B cell (primary cell): ENCODE results near the gene HNRNPU.

Experiments used
- EZH2 ChIP-seq: IDR thresholded peaks from 2 replicates; pipeline ENCODE4 v1.6.1; 2012; ENCODE audit warnings: borderline replicate concordance, low read depth, mild to moderate bottlenecking, moderate library complexity, low read length; ENCODE audit not compliant: insufficient read depth, poor library complexity, severe bottlenecking
- TF ChIP-seq, protein P1 (sequence below): fragments of 200-600 bp; IDR thresholded peaks from one replicate; pipeline ENCODE4 v1.8.0; 2022; ENCODE audit warnings: antibody characterized with exemption, mild to moderate bottlenecking

DNA sequence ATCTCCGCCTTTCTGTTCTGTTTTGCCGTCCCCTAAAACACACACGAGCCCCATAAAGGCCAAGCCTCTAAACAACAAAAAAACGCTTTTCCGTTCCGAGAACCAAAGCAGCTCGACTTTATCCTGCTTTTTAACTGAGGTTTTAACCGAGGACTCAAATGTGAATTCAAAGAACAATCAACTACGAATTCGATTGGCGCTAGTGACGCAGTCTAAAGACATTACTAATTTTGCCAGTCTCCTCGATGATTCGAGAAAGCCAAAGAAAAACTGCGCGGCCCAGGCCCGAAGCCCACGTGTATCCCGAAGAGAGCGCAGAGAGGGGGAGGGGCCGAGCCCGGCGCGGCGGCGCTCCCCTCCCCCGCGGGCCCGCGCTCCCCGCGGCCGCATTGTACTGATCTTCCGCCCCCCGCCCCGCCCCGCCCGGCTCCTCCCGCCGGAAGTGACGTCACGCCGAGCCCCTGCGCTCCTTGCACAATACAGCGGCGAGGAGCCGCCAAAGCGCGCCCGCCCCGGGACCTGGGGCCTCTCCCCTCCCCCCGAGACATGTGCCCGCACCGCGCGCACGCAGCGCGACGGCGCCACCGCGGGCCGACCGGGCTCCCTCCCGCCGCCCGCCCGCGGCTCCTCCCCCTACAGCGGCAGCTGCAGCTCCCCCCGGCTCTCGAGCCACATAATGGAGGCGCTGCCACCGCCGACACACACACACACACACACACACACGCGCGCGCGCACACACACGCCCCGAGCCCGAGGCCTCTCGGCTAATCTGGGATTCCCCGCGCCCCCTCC lies 1.4 kb downstream of the HNRNPU start:
- TF ChIP-seq, protein P1, sequence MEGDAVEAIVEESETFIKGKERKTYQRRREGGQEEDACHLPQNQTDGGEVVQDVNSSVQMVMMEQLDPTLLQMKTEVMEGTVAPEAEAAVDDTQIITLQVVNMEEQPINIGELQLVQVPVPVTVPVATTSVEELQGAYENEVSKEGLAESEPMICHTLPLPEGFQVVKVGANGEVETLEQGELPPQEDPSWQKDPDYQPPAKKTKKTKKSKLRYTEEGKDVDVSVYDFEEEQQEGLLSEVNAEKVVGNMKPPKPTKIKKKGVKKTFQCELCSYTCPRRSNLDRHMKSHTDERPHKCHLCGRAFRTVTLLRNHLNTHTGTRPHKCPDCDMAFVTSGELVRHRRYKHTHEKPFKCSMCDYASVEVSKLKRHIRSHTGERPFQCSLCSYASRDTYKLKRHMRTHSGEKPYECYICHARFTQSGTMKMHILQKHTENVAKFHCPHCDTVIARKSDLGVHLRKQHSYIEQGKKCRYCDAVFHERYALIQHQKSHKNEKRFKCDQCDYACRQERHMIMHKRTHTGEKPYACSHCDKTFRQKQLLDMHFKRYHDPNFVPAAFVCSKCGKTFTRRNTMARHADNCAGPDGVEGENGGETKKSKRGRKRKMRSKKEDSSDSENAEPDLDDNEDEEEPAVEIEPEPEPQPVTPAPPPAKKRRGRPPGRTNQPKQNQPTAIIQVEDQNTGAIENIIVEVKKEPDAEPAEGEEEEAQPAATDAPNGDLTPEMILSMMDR, result no peak
- TF ChIP-seq EZH2, result no peak
